T-helper 17 cell (primary cell): ENCODE results near the gene EXOC2. TPM values are rescaled to one million over a fixed set of nuclear protein-coding genes. Genes with fewer than 3 reads are reported as not detected.
"Not testable (repeated sequence)": the region's sequence is repeated elsewhere in the genome, so short reads cannot be mapped to it uniquely, and the experiment has no call there.

ENCODE experiments used
- ATAC-seq: fragments of 150-1000 bp; cut with Tn5 transposase; 2 replicates; pipeline ENCODE4 v1.10.0; 2021; ENCODE audit warnings: mild to moderate bottlenecking, moderate library complexity
- DNase-seq, 3 donors: peaks; one replicate each; pipeline versions ENCODE4 v3.0.0 to v3.0.0-alpha.2; 2020 to 2021
- H3K9me3 ChIP-seq: one replicate; pipeline ENCODE4 v1.7.0; 2013; ENCODE audit warnings: low read length, mild to moderate bottlenecking; ENCODE audit not compliant: control insufficient read depth, poor library complexity, severe bottlenecking
- H3K27ac Mint-ChIP-seq: one replicate; pipeline ENCODE4 v1.8.0; 2022; ENCODE audit warnings: mild to moderate bottlenecking, moderate library complexity, mixed read lengths
- H3K27me3 Mint-ChIP-seq: one replicate; pipeline ENCODE4 v1.8.0; 2022; ENCODE audit warnings: mixed read lengths
- H3K36me3 Mint-ChIP-seq: one replicate; pipeline ENCODE4 v1.8.0; 2022; ENCODE audit warnings: low read depth, mixed read lengths
- H3K4me1 Mint-ChIP-seq: one replicate; pipeline ENCODE4 v1.8.0; 2022; ENCODE audit warnings: mild to moderate bottlenecking, mixed read lengths
- H3K4me3 Mint-ChIP-seq: one replicate; pipeline ENCODE4 v1.8.0; 2022; ENCODE audit warnings: mild to moderate bottlenecking, moderate library complexity, mixed read lengths
- total RNA-seq, 4 donors: library from RNA in 2 of 4; stranded (reverse) in 2 of 4; gene quantifications; one replicate each; pipeline ENCODE4 v1.2.3 and lab custom pipeline; 2022 to 2026

Gene EXOC2
- total RNA-seq, 2 donors from 2014 or later: 30.7 to 30.9 TPM

DNA sequence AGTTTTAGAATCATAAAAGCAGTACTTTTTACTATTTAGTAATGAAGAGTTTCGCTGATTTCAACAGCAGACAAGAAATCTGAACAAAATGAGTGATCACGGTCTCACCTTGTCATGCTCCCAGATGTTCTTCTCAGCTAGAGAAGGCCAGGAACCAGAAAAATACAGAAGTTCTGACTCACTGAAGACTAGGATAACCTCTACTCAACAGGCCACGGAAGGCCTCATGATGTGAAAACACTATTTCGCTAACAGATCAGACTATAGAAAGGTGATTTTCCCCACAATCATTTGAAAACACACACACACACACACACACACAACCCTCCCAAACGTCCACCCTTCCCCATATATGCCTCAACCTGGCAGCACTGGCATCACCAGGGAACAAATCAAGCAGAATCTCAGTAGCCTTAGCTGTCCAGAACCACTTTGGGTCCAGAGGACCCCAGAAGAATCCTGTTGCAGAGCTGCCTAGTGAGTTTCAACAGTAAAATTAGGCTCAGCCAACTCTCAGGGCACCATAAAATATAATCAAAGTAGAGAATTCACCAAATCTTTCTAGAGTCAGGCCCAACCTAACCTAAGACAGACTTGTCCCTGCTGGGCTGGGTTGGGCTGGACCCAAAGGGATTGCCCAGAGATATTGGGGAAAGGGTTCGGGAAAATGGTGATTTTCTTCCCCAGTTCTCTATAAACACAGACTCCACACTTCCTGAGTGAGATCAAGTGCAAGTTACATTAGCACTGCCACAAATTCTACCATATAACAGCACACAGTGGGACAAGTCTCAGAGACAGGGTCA lies 7.9 kb downstream of the EXOC2 start:
- no peak for DNase-seq
- no peak for ATAC-seq
- peak overlapping the region; percentile 93 for H3K27ac Mint-ChIP-seq
- no peaks in the 10 kb centered on the region for H3K9me3 ChIP-seq
- H3K4me1 Mint-ChIP-seq: peaks cover 40% of the 10 kb centered on the region
- no peaks in the 10 kb centered on the region for H3K36me3 Mint-ChIP-seq
- peak overlapping the region; percentile 71 for H3K4me3 Mint-ChIP-seq
- no peaks in the 10 kb centered on the region for H3K27me3 Mint-ChIP-seq

DNA sequence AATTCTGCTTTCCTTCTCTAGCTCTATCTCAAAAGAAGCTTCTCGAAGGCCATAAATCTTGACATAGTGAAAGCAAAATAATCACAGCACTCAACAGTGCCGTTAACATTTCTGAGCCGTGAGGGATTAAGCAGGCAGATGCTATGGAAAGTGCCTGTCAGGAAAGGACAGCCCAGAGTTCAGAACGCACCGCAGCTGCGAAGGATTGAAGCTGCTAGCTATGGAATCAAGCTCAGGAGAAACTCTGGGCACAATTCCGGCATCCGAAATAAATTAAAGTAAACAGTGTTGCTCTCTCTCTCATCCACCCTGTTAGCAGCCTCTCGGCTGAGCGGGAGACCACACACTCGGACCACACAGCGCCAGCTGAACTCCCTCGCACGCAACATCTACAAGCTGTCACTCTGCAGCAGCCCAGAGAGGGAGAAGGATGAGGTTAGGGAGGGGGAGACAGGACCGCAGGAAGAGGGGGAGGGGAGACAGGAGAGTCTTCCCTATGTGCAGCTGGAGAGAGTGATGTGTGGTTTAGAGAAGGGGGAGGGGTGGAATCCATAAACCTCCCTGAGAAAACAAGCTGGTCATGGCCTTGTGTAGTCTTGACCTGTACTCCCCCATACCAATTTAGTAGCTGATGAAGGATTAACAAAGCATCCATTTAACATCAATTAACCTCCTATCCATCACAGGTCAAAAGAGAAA lies 9.0 kb downstream of the EXOC2 start:
- no peak for DNase-seq
- no peaks in the 10 kb centered on the region for H3K9me3 ChIP-seq
- Mint-ChIP-seq H3K4me3 (no peak overlapping the region), H3K27me3 (no peaks in the 10 kb centered on the region), H3K36me3 (no peaks in the 10 kb centered on the region), H3K4me1 (peaks cover 41% of the 10 kb centered on the region), H3K27ac (no peak overlapping the region)
- no peak for ATAC-seq

DNA sequence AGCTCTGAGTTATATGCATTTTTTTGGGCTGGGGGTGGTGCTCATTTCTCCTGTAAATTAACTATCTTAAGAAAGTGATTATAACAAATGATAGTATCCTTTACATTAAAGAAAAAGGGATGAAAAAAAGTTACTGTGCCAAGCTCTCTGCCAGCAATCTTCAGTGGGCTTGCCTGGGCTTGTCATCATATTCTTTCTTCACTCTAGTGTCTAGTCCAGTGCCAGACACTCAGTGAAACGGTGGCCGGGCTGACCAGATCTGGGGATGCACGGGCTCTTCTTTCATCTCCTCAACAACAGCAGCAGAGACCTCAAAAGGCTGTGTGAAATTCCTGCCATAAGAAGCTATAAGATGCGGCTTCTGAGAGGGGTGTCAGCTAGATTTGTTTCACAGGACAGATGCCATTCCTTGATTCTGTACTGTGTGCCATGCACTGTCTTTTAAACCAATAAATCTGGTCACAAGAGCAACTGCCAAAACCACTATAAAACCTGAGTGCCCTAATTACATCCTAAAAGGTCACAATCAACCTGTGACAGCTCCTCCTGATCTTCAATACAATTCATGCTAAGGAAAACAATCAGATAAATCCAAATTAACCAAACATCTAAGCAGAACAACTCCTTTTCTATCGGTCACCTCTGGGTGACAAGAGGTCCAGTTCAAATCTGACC lies 12.1 kb downstream of the EXOC2 start:
- Mint-ChIP-seq H3K27me3 (no peaks in the 10 kb centered on the region), H3K36me3 (no peaks in the 10 kb centered on the region), H3K27ac (no peak overlapping the region), H3K4me1 (peaks cover 48% of the 10 kb centered on the region), H3K4me3 (no peak overlapping the region)
- DNase-seq (no peak), ATAC-seq (no peak)
- H3K9me3 ChIP-seq: no peaks in the 10 kb centered on the region

DNA sequence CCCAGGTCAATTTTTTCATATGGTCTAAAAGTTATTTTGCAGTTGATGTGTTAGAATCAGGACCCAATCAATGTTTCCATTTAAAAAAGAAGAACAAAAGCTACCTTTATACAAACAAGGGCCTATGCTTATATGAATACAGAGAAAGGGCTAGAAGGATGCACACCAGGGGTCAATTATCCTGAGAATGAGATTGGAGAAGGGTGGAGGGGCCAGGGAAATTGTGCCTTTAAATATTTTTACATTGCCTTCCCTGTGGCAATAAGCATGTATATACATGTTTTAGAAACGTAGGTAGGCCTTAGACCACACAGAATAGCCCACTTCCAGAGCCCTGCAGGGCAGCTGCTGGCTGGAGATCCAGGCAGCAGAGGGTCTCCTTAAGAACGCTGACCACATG lies 12.7 kb downstream of the EXOC2 start:
- Mint-ChIP-seq H3K4me1 (peaks cover 48% of the 10 kb centered on the region), H3K36me3 (no peaks in the 10 kb centered on the region), H3K4me3 (no peak overlapping the region), H3K27ac (no peak overlapping the region), H3K27me3 (no peaks in the 10 kb centered on the region)
- no peaks in the 10 kb centered on the region for H3K9me3 ChIP-seq
- ATAC-seq (no peak), DNase-seq (no peak)

DNA sequence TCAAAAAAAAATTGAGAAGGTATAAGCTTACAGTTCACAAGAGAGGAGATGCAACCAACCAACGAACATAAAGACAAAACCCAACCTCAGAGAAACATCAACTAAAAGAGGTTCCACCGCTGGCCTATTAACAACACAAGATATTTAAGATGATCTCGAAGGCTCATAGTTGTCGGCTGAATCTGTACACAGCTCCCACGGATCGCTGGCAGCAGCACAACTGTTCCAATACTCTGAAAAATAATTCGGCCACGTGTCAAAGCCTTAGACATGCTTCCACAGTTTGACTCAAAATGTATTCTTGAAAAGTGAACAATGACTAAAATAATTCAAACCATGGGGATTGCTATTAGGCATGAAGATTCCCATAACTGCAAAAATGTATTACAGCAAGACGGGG lies 13.7 kb downstream of the EXOC2 start:
- ATAC-seq: no peak
- H3K27me3 Mint-ChIP-seq: no peaks in the 10 kb centered on the region

DNA sequence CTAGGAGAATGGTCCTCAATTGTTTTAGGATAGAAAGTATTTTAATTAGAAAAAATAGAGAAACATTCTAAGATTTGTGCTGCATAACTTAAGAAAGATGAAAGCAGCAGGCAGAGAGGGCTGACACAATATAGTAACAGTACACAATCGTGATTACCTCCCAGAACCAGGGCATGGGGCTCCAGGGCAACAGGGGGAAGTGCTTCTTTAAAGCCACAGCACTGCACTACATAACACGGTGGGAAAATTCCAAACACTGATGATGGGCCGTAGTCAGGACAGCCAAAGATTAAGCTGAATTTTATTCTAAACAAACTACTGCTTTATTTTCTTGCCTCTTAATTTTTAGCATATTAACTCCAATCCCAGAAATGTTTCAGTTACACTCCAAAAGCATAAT lies 14.4 kb downstream of the EXOC2 start:
- DNase-seq (no peak), ATAC-seq (no peak)
- Mint-ChIP-seq H3K36me3 (no peaks in the 10 kb centered on the region), H3K27ac (no peak overlapping the region), H3K4me1 (peaks cover 43% of the 10 kb centered on the region), H3K27me3 (no peaks in the 10 kb centered on the region), H3K4me3 (no peak overlapping the region)
- no peaks in the 10 kb centered on the region for H3K9me3 ChIP-seq

More for the DNA sequence above, 13.7 kb downstream of the EXOC2 start:
- Mint-ChIP-seq H3K4me1 (peaks cover 50% of the 10 kb centered on the region), H3K36me3 (no peaks in the 10 kb centered on the region), H3K4me3 (no peak overlapping the region), H3K27ac (no peak overlapping the region)
- no peak for DNase-seq
- H3K9me3 ChIP-seq: no peaks in the 10 kb centered on the region

DNA sequence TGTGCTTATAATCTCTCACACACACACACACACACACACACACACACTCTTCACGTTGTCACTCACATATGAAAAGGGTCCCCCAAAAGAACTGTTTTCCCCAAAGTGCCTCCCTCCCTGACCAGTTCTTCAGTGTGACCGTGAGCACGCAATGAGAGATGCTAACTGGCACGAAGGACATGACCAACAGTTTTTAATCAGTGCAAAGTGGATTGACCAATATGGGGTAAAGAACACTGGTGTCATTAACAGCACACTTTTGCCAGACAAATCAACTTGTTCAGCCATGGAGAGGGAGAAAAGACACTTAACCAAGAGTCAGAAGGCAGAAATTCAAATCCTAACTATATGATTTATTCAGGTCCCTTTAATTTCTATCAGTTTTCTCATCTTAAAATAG lies 15.0 kb downstream of the EXOC2 start:
- ATAC-seq (no peak), DNase-seq (no peak)
- H3K4me1 Mint-ChIP-seq: peaks cover 40% of the 10 kb centered on the region
- H3K27me3 Mint-ChIP-seq: no peaks in the 10 kb centered on the region
- H3K27ac Mint-ChIP-seq: no peak overlapping the region
- H3K4me3 Mint-ChIP-seq: no peak overlapping the region
- H3K36me3 Mint-ChIP-seq: no peaks in the 10 kb centered on the region
- H3K9me3 ChIP-seq: no peaks in the 10 kb centered on the region

DNA sequence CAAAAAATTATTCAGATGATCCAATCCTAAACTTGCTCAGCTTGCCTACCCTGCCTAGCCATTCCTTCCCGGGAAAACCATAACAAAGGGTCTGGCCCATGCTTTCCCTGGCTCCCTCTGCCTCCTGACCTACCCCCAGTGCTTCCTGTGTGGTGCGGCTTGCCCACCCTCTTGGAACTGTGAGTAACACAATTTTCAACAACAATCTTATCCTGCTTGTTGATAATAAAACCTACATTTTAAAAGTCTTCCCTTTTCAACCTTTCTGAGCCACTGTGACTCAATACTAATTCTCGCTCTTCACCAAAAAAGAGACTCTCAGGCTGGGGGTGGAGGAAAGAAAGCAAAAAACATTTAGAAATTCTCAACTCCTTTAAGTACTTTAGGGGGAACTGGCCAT lies 18.0 kb downstream of the EXOC2 start:
- no peak overlapping the region for H3K4me3 Mint-ChIP-seq
- ATAC-seq (no peak), DNase-seq (no peak)
- H3K4me1 Mint-ChIP-seq: peaks cover 25% of the 10 kb centered on the region
- no peaks in the 10 kb centered on the region for H3K9me3 ChIP-seq
- H3K36me3 Mint-ChIP-seq: no peaks in the 10 kb centered on the region
- no peaks in the 10 kb centered on the region for H3K27me3 Mint-ChIP-seq
- peak overlapping the region; percentile 49 for H3K27ac Mint-ChIP-seq

DNA sequence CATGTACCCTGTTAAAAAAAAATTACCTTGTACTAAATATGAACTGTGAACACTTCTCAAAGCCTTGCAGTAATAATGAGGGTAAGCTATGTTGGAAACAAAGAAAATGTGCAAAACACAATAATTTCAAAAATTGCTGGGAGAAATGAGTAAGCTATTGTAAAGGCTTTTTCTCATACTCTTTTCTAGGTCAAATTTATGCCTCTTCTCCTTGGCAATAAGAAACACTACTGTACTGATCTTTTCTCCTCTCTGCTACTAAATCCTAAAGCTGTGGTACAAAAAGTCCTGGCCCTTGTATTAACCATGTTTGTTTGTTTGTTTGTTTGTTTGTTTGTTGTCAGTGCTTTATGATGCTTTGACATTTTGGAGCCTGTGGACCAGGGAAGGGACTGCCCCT lies 18.5 kb downstream of the EXOC2 start:
- no peak overlapping the region for H3K4me3 Mint-ChIP-seq
- H3K27me3 Mint-ChIP-seq: no peaks in the 10 kb centered on the region
- H3K27ac Mint-ChIP-seq: peak overlapping the region; percentile 49
- H3K9me3 ChIP-seq: no peaks in the 10 kb centered on the region
- H3K36me3 Mint-ChIP-seq: no peaks in the 10 kb centered on the region
- DNase-seq: no peak
- ATAC-seq: no peak
- H3K4me1 Mint-ChIP-seq: peaks cover 22% of the 10 kb centered on the region

DNA sequence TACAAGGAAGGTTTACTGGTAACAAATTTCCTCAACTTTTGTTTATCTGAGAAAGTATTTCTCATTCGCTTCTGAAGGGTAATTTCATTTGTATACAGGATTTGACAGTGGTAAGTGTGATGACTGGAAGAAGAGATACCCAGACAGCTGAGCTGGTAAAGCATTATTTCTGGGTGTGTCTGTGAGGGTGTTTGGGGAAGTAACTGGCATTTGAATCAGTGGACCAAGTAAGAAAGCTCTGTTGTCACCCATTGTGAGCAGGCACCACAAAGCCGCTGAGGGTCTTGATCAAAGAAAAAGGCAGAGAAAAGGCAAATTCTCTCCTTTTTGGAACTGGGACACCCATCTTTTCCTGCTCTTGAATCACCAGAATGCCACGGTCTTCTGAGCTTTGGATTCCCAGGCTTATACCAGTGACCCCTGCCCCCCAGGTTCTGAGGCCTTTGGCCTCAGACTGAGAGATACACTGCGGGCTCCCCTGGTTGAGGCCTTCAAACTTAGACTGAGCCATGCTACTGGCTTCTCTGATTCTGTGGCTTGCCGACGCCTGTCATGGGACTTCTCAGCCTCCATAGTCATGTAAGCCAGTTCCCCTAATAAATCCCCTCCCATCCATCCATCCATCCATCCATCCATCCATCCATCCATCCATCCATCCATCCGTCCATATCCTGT lies 25.5 kb downstream of the EXOC2 start:
- Mint-ChIP-seq H3K27ac (no peak overlapping the region), H3K27me3 (no peaks in the 10 kb centered on the region), H3K36me3 (peaks cover 8% of the 10 kb centered on the region), H3K4me3 (no peak overlapping the region), H3K4me1 (peaks cover 33% of the 10 kb centered on the region)
- ATAC-seq (no peak), DNase-seq (no peak)
- H3K9me3 ChIP-seq: no peaks in the 10 kb centered on the region

DNA sequence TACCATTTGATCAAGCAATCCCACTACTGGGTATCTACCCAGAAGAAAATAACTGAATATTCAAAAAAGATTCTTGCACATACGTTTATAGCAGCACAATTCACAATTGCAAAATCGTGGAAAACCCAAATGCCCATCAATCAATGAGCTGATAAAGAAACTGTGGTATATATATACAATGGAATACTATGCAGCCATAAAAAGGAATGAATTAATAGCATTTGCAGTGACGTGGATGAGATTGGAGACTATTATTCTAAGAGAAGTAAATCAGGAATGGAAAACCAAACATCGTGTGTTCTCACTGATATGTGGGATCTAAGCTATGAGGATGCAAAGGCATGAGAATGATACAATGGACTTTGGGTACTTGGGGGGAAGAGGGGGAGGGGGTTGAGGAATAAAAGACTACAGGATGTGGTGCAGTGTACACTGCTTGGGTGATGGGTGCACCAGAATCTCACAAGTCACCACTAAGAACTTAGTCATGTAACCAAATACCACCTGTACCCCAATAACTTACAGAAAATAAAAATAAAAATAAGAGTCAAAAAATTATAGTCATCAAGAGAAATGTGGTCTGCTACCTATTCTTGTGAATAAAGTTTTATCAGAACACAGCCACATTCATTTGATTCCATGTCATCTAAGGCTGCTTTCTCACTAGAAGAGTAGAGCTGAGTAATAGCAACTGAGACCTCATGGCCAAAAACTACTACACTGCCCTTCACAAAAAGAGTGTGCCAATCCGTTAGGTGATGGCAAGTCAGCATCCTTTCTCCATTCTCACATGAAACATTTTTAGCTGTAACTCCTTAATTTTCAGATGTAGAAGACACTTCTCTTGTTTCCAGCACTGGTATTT lies 27.3 kb downstream of the EXOC2 start:
- H3K9me3 ChIP-seq: no peaks in the 10 kb centered on the region
- Mint-ChIP-seq H3K27ac (no peak overlapping the region), H3K4me1 (peaks cover 49% of the 10 kb centered on the region), H3K27me3 (no peaks in the 10 kb centered on the region), H3K4me3 (no peak overlapping the region), H3K36me3 (peaks cover 8% of the 10 kb centered on the region)
- no peak for ATAC-seq
- DNase-seq: no peak

DNA sequence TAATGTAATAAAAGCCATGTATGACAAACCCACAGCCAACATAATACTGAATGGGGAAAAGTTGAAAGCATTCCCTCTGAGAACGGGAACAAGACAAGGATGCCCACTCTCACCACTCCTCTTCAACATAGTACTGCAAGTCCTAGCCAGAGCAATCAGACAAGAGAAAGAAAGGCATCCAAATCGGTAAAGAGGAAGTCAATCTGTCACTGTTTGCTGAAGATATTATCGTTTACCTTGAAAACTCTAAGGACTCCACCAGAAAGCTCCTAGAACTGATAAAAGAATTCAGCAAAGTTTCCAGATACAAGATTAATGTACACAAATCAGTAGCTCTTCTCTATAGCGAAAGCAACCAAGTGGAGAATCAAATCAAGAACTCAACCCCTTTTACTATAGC lies 29.2 kb downstream of the EXOC2 start:
- H3K4me3 Mint-ChIP-seq, DNase-seq, H3K36me3 Mint-ChIP-seq, ATAC-seq, H3K9me3 ChIP-seq, H3K27me3 Mint-ChIP-seq: not testable (repeated sequence)
- H3K4me1 Mint-ChIP-seq: peaks cover 59% of the 10 kb centered on the region
- peak overlapping the region; percentile 80 for H3K27ac Mint-ChIP-seq
